22Rv1 (cell line): ENCODE results near the gene ANKAR.

Source experiments
- H3K27ac ChIP-seq: fragments of 450-650 bp; 2 replicates; pipeline ENCODE4 v1.5.1; 2017
- ZFX ChIP-seq: fragments of 450-650 bp; IDR thresholded peaks from 2 replicates; pipeline ENCODE4 v1.6.1; 2017; ENCODE audit warnings: antibody characterized with exemption, borderline replicate concordance
- TF ChIP-seq, protein P1 (sequence below): fragments of 450-650 bp; IDR thresholded peaks from 2 replicates; pipeline ENCODE4 v1.5.1; 2017; ENCODE audit warnings: mild to moderate bottlenecking

Gene ANKAR

GRCh38 chr2:189719571-189719970, 45.1 kb downstream of the ANKAR start:
- H3K27ac ChIP-seq, result no peak overlapping the region

GRCh38 chr2:189723192-189723591, 48.7 kb downstream of the ANKAR start:
- TF ChIP-seq, protein P1, sequence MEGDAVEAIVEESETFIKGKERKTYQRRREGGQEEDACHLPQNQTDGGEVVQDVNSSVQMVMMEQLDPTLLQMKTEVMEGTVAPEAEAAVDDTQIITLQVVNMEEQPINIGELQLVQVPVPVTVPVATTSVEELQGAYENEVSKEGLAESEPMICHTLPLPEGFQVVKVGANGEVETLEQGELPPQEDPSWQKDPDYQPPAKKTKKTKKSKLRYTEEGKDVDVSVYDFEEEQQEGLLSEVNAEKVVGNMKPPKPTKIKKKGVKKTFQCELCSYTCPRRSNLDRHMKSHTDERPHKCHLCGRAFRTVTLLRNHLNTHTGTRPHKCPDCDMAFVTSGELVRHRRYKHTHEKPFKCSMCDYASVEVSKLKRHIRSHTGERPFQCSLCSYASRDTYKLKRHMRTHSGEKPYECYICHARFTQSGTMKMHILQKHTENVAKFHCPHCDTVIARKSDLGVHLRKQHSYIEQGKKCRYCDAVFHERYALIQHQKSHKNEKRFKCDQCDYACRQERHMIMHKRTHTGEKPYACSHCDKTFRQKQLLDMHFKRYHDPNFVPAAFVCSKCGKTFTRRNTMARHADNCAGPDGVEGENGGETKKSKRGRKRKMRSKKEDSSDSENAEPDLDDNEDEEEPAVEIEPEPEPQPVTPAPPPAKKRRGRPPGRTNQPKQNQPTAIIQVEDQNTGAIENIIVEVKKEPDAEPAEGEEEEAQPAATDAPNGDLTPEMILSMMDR, result no peak
- TF ChIP-seq ZFX, result no peak

More at GRCh38 chr2:189719571-189719970, 45.1 kb downstream of the ANKAR start:
- TF ChIP-seq, protein P1, result no peak
- no peak for TF ChIP-seq ZFX

More at GRCh38 chr2:189723192-189723591, 48.7 kb downstream of the ANKAR start:
- H3K27ac ChIP-seq, result no peak overlapping the region
